ENCODE results near the gene ITFG2.

The ITFG2 gene

GRCh38 chr12:2796187-2796666 lies 16.2 kb upstream of the ITFG2 start:
- no peak for DNase-seq (ENCODE audit: extremely low read depth, low read depth)
- peak; percentile 1 for TF ChIP-seq CTCF (IDR thresholded peaks at IDR 0.05; ENCODE audit: low read depth, low read length)

GRCh38 chr12:2797721-2798418 lies 14.6 kb upstream of the ITFG2 start:
- DNase-seq (ENCODE audit: extremely low read depth, low read depth): no peak
- TF ChIP-seq CTCF (IDR thresholded peaks at IDR 0.05; ENCODE audit: low read depth, low read length): no peak; the same call in 1 of the 2 replicates

GRCh38 chr12:2800046-2800570 lies 12.4 kb upstream of the ITFG2 start:
- no peak for TF ChIP-seq CTCF (IDR thresholded peaks at IDR 0.05; ENCODE audit: low read depth, low read length)
- DNase-seq (ENCODE audit: extremely low read depth, low read depth): no peak

- no peak for DNase-seq (ENCODE audit: extremely low read depth, low read depth)
These were observed 11.3 kb upstream of the ITFG2 start for GRCh38 chr12:2801044-2801783.

GRCh38 chr12:2803635-2804392 lies 8.7 kb upstream of the ITFG2 start:
- no peak for DNase-seq (ENCODE audit: extremely low read depth, low read depth)
- TF ChIP-seq CTCF (IDR thresholded peaks at IDR 0.05; ENCODE audit: low read depth, low read length): no peak

More at GRCh38 chr12:2801044-2801783, 11.3 kb upstream of the ITFG2 start:
- TF ChIP-seq CTCF (IDR thresholded peaks at IDR 0.05; ENCODE audit: low read depth, low read length): no peak

GRCh38 chr12:2804393-2805142 lies 7.9 kb upstream of the ITFG2 start:
- DNase-seq (ENCODE audit: extremely low read depth, low read depth): no peak
- no peak for TF ChIP-seq CTCF (IDR thresholded peaks at IDR 0.05; ENCODE audit: low read depth, low read length)

All from AG09319 (cell line).